ENCODE data around the gene CYB5B.

DNA sequence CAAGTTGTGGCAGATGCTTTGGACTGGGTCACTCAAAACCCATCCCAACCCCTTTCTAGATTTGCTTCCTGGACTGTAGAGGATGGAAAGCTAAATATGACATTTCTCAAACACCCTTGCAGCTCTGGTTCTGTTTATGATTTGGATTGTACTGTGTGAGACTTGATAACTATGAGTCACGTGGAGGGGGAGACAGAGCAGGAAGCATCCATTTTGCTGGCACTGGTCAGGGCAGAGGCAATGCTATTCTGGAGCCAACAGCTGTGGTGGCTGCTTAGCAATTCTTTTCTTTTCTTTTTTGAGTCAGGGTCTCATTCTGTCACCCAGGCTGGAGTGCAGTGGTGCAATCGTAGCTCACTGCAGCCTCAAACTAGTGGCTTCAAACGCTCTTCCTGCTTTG, 25.1 kb upstream of the CYB5B start:
- no peak for TF ChIP-seq POLR2AphosphoS5 (IDR thresholded peaks at IDR 0.05)
- TF ChIP-seq, protein P1, sequence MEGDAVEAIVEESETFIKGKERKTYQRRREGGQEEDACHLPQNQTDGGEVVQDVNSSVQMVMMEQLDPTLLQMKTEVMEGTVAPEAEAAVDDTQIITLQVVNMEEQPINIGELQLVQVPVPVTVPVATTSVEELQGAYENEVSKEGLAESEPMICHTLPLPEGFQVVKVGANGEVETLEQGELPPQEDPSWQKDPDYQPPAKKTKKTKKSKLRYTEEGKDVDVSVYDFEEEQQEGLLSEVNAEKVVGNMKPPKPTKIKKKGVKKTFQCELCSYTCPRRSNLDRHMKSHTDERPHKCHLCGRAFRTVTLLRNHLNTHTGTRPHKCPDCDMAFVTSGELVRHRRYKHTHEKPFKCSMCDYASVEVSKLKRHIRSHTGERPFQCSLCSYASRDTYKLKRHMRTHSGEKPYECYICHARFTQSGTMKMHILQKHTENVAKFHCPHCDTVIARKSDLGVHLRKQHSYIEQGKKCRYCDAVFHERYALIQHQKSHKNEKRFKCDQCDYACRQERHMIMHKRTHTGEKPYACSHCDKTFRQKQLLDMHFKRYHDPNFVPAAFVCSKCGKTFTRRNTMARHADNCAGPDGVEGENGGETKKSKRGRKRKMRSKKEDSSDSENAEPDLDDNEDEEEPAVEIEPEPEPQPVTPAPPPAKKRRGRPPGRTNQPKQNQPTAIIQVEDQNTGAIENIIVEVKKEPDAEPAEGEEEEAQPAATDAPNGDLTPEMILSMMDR (IDR thresholded peaks at IDR 0.05) = no peak
- no peak for TF ChIP-seq EP300 (IDR thresholded peaks at IDR 0.05; ENCODE audit: low read depth)
- no peak for TF ChIP-seq POLR2A (IDR thresholded peaks at IDR 0.05)
